ENCODE measurements around the gene MYLK2. TPM values are rescaled to one million over a fixed set of nuclear protein-coding genes. Genes with fewer than 3 reads are reported as not detected.

MYLK2 gene
- total RNA-seq, 2 experiments from 2014 or later, result 0.13 to 0.27 TPM

DNA sequence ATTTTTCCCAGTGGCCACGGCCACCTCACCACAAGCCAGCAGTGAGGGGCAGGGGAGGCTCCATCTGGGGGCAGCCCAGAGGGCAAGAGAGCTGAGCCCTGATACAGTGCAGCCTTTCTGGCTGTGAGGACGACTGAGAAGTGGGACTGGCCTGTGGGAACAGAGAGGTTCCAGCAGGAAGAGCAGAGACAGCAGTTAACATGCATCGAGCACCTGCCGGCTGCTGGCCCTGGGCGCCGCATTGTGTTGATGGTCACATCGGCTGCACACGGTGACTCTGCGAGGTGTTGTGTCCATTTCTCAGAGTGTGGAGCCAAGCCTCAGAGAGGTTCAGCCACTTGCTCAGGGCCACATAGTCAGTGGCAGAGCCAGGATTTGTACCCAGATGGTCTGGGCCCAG is 16.4 kb downstream of the MYLK2 start:
- TF ChIP-seq, protein P1, sequence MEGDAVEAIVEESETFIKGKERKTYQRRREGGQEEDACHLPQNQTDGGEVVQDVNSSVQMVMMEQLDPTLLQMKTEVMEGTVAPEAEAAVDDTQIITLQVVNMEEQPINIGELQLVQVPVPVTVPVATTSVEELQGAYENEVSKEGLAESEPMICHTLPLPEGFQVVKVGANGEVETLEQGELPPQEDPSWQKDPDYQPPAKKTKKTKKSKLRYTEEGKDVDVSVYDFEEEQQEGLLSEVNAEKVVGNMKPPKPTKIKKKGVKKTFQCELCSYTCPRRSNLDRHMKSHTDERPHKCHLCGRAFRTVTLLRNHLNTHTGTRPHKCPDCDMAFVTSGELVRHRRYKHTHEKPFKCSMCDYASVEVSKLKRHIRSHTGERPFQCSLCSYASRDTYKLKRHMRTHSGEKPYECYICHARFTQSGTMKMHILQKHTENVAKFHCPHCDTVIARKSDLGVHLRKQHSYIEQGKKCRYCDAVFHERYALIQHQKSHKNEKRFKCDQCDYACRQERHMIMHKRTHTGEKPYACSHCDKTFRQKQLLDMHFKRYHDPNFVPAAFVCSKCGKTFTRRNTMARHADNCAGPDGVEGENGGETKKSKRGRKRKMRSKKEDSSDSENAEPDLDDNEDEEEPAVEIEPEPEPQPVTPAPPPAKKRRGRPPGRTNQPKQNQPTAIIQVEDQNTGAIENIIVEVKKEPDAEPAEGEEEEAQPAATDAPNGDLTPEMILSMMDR (IDR thresholded peaks at IDR 0.05), result no peak
- intact Hi-C loops (cut with micrococcal nuclease), result no loop called here
- POLR2A ChIA-PET, result no interaction called here
- ATAC-seq, result no peak
- no peaks in the 10 kb centered on the region for H3K9me3 Mint-ChIP-seq
- no peaks in the 10 kb centered on the region for H3K36me3 Mint-ChIP-seq (ENCODE audit: low read depth)
- CTCF ChIA-PET, result interaction anchor here (0.5 to 6.8 kb wide), 3 partner anchors 8 to 20 kb away, joined by 3 to 46 read pairs (median 4); no protein-coding TSS in a partner anchor
- no peaks in the 10 kb centered on the region for H3K27me3 Mint-ChIP-seq
- H3K4me3 Mint-ChIP-seq, result no peak overlapping the region
- no peak overlapping the region for H3K27ac Mint-ChIP-seq
- peaks cover 8% of the 10 kb centered on the region for H3K4me1 Mint-ChIP-seq (ENCODE audit: low read depth)
- no peak for DNase-seq

DNA sequence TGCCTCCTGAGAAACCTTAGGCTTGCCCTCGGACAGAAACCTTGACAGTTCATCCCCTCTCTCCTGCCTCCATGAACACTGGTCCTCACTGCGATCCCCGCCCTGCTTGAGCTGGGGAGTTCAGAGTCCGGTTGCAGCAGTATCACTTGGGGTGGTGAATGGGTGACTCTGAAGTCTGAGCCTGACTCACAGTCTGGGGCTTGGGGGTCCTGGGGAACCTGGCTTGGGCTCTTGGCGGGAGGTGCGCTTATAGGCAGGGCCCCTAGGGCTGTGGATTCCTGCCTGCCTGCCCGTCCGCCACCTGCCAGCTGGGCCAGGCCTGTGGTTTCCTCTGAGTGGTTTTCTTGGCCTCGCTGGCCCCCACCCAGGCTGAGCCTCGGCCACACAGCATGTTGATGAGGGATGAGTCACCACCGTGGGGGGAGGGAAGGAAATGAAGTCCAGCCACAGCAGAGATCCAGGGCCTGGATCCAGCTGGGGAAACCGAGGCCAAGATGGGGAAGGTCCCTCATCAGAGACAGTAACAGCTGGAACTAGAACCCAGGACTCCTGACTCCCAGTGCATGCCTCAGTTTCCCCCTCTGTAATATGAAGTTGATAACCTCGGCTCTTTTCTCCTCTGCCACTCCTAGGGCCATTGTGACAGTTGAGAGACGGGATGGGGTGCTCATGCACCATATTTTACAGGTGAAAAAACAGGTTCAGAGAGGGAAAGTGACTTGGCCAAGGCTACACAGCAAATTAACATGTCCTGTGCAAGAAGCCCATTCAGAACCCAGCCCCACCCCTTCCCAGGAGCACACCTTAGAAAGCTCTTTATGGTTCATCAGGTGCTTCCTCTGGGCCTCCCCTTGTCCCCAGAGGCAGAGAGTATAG is 17.1 kb downstream of the MYLK2 start:
- Mint-ChIP-seq H3K4me1 (ENCODE audit: low read depth) (peaks cover 8% of the 10 kb centered on the region), H3K4me3 (no peak overlapping the region), H3K36me3 (ENCODE audit: low read depth) (no peaks in the 10 kb centered on the region), H3K9me3 (no peaks in the 10 kb centered on the region), H3K27ac (no peak overlapping the region), H3K27me3 (no peaks in the 10 kb centered on the region)
- CTCF ChIA-PET, result interaction anchor here (1.0 to 6.8 kb wide), 7 partner anchors 9 to 199 kb away, joined by 3 to 46 read pairs (median 3); partner anchors contain the start of gene FOXS1
- POLR2A ChIA-PET, result no interaction called here
- ATAC-seq (peak; percentile 70), DNase-seq (peak; percentile 64)
- intact Hi-C loops (cut with micrococcal nuclease), result no loop called here
- TF ChIP-seq, protein P1 (IDR thresholded peaks at IDR 0.05), result no peak

DNA sequence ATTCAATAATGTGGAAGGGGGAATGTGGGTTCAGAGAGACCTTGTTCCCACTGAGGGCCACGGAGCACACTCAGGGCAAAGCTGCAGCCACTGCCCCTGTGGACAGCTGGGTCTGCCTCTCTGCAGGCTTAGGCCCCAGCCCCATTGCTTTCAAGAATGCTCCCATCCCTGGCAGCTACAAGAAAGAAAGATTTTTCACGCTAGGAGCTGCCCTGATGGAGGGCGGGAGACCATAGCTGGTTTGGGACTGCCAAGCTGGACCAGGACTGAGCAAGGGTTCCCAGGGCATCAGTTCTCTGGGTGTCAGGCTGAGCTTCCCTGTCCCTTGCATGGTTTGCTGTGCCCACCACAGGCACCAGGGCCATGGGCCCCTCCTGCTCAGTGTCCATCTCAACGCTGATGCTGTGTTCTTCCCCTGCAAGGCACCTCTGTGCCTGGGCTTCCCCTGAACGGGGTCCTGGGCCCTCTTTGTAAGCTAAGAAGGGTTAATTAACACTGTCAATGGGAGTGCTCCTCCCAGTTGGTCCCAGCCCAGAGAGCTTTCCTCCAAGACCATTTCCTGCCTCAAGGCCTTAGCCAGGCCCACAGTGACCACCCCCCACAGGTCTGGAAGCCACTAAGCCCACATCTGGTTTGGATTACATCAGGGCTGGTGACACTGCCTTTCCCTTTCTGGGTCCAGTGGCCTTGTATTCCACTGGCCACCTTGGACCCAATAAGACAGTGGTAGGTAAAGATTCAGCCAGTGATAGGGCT is 17.9 kb downstream of the MYLK2 start:
- no peaks in the 10 kb centered on the region for H3K36me3 Mint-ChIP-seq (ENCODE audit: low read depth)
- H3K4me3 Mint-ChIP-seq, result no peak overlapping the region
- ATAC-seq, result no peak
- ChIA-PET POLR2A (no interaction called here), CTCF (interaction anchor here (0.7 to 6.8 kb wide), 9 partner anchors 8 to 198 kb away, joined by 3 to 46 read pairs (median 3); partner anchors contain the start of genes FOXS1 and PDRG1)
- H3K4me1 Mint-ChIP-seq (ENCODE audit: low read depth), result peaks cover 8% of the 10 kb centered on the region
- no peak for DNase-seq
- H3K27me3 Mint-ChIP-seq, result no peaks in the 10 kb centered on the region
- TF ChIP-seq, protein P1 (IDR thresholded peaks at IDR 0.05), result no peak
- intact Hi-C loops (cut with micrococcal nuclease), result no loop called here
- H3K27ac Mint-ChIP-seq, result no peak overlapping the region
- no peaks in the 10 kb centered on the region for H3K9me3 Mint-ChIP-seq

DNA sequence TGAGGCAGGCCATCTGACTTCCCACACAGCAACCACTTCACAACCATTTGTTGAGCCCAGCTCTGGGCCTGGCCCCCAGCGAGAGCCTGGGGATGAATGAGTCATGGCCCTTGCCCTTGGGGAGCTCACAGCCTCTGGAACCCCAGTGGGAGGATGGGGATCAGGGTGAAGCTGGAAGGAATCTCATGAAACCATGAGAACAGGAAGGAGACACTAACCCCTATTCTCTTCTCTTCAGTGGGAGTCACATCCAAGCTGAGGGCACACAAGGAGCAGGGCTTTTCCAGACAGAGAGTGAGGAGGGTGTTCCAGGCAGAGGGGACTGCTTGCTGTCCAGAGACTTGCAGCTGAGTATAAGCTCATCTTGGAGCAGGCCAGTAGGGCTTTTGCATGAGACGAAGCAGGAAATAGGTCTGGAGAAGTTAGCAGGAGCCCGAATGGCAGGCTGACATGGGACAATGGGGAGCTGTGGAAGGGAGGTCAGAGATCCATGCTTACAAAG is 18.8 kb downstream of the MYLK2 start:
- Mint-ChIP-seq H3K9me3 (no peaks in the 10 kb centered on the region), H3K36me3 (ENCODE audit: low read depth) (no peaks in the 10 kb centered on the region), H3K27me3 (no peaks in the 10 kb centered on the region), H3K4me3 (no peak overlapping the region), H3K4me1 (ENCODE audit: low read depth) (peaks cover 8% of the 10 kb centered on the region), H3K27ac (no peak overlapping the region)
- CTCF ChIA-PET, result interaction anchor here (0.7 to 6.8 kb wide), 6 partner anchors 9 to 114 kb away, joined by 3 to 46 read pairs (median 11); partner anchors contain the start of gene PDRG1
- POLR2A ChIA-PET, result interaction anchor here (1.0 kb wide), 1 partner anchor 12 kb away, joined by 3 read pairs; no protein-coding TSS in a partner anchor
- DNase-seq, result no peak
- intact Hi-C loops (cut with micrococcal nuclease), result no loop called here
- TF ChIP-seq, protein P1 (IDR thresholded peaks at IDR 0.05), result no peak
- ATAC-seq, result no peak
